Hematopoietic multipotent progenitor cell treated with erythropoietin and hydrocortisone succinate and interleukin-3 and kit ligand, for 15 days (in vitro differentiated cells): Measurements from ENCODE around the gene SLC16A9.
"Not testable (repeated sequence)": the region's sequence is repeated elsewhere in the genome, so short reads cannot be mapped to it uniquely, and the experiment has no call there.

Experiments used
- DNase-seq: peaks from one replicate; pipeline ENCODE4 v3.0.0-alpha.2; 2015; ENCODE audit warnings: low spot score

SLC16A9 gene

GRCh38 chr10:59675812-59676211, 33.8 kb downstream of the SLC16A9 start:
- DNase-seq, result no peak

- no peak for DNase-seq
Observed at GRCh38 chr10:59674215-59674836, 35.3 kb downstream of the SLC16A9 start.

- DNase-seq, result no peak
Observed at GRCh38 chr10:59672150-59672875, 37.3 kb downstream of the SLC16A9 start.

GRCh38 chr10:59670269-59670668, 39.4 kb downstream of the SLC16A9 start:
- no peak for DNase-seq

DNA sequence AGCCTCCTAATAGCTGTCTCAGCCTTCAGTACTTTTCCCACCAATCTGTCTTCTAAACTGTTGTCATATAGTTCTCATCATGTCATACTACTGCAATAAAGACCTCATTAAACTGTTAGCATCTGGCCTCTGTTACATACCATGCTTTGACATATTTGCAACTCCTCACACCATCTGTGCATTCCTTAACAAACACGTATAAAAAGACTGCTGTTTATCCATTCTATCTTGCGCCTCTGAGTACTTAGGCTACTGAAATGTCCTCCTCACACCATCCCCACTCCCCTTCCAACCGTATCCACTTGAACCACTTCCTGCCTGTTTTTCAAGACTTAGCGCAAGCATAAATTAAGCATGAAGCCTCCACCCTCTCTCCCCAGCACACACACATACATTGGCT, 41.6 kb downstream of the SLC16A9 start:
- no peak for DNase-seq

- no peak for DNase-seq
Observed at GRCh38 chr10:59666310-59666709, 43.3 kb downstream of the SLC16A9 start.

DNA sequence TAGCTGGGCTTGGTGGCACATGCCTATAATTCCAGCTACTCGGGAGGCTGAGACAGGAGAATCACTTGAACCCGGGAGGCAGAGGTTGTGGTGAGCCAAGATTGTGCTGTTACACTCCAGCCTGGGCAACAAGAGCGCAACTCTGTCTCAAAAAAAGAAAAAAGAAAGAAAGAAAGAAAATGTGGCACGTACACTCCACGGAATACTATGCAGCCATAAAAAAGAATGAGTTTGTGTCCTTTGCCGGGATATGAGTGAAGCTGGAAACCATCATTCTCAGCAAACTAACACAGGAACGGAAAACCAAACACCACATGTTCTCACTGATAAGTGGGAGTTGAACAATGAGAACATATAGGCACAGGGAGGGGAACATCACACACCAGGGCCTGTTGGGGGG, 46.4 kb downstream of the SLC16A9 start:
- DNase-seq, result not testable (repeated sequence)

DNA sequence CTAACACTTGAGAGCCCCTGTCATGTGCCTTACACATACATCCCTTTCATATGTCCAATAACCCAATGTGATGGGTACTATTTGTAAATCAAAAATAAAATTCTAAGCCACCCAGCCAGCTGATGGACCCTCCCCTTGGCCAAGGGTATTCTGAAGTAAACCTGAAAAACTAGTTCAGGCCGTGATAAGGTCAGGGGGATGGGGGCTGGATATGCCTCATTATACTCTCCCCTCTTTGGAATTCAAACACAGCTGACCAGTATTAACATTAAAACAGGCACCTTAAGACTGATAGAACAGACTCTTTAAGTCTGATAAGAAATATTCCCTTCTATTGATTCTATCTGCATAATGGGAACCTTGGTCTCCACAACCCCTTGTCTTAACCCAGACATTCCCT, 51.9 kb downstream of the SLC16A9 start:
- DNase-seq, result no peak

- no peak for DNase-seq
Observed at GRCh38 chr10:59655309-59655708, 54.3 kb downstream of the SLC16A9 start.

DNA sequence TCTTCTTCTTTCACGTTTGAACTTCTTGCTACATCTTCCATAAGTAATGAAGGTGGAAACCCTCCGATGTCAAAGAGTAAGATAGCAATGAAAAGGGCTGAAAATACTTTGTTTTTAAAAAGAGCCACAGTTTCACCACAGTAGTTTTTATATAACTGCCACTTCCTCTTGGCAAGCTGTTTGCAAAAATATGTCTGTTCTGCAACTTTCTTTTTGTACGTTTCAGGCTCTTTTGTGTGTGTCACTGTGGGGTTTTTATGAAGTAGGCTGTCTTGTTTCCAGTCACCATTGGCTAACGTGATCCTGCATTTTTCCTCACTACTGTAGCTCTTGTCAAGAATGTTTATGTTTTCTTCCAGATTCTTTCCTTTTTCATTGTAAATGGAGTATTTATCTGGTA, 55.6 kb downstream of the SLC16A9 start:
- no peak for DNase-seq

GRCh38 chr10:59651902-59652301, 57.7 kb downstream of the SLC16A9 start:
- no peak for DNase-seq

- DNase-seq, result no peak
Observed at GRCh38 chr10:59649606-59650346, 59.9 kb downstream of the SLC16A9 start.

DNA sequence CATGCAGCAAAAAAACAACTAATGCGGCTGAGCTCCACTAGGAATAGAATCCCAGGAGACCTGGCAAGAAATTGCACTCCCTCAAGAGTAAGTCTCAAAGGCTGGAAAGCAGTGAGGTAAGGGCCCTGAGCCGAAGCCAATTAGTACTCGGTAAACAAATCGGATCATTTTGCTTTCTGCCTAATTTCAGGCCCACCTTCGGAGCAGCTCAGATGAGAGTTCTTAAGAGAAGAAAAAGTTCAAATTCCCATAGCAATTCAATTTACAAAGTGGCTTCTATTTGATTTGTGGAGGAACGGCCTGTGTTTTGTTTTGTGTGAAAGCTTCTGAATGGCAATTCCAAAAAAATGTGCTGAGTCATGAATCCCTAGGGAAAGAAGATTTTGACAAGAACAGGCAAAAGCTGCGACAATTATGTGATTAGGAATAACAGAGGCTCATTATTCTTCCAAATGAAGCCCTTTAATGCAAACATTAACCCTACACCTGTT, 60.9 kb downstream of the SLC16A9 start:
- no peak for DNase-seq

DNA sequence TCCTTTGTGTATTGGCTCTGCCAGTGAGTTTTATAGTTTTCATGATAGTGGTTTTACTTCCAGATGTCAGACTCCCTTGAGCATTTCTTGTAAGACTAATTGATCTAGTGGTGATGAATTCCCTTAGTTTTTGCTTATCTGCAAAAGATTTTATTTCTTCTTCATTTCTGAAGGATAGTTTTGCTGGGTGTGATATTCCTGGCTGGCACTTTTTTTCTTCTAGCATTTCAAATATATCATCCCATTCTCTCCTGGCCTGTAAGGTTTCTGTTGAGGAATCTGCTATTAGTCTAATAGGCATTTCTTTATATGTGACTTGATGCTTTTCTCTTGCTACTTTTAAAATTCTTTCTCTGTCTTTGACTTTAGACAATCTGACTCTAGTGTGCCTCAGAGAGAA, 64.8 kb downstream of the SLC16A9 start:
- DNase-seq, result no peak

GRCh38 chr10:59641688-59642087, 68.0 kb downstream of the SLC16A9 start:
- not testable (repeated sequence) for DNase-seq

- no peak for DNase-seq
Observed at GRCh38 chr10:59635502-59636290, 74.0 kb downstream of the SLC16A9 start.

DNA sequence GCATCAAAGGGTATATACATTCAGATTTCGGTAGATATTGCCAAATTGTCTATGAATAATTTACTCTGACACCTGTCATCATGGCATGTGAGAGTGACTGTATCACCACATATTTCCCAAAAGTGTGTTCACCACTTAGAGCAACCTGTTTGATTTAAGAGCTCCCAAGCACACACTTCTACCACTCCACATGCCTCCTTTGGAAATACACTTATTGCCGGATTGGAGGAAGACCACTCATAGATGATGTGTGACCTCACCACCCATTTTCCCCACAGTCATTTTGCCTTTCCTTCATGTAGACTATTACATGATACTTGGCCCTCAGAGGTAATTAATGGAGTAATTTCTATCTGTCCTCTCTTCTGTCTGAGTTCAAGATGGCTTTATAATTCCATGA, 75.5 kb downstream of the SLC16A9 start:
- DNase-seq, result no peak

- no peak for DNase-seq
Observed at GRCh38 chr10:59633063-59633462, 76.6 kb downstream of the SLC16A9 start.

GRCh38 chr10:59631882-59632807, 77.5 kb downstream of the SLC16A9 start:
- DNase-seq, result no peak

GRCh38 chr10:59631237-59631636, 78.4 kb downstream of the SLC16A9 start:
- no peak for DNase-seq

DNA sequence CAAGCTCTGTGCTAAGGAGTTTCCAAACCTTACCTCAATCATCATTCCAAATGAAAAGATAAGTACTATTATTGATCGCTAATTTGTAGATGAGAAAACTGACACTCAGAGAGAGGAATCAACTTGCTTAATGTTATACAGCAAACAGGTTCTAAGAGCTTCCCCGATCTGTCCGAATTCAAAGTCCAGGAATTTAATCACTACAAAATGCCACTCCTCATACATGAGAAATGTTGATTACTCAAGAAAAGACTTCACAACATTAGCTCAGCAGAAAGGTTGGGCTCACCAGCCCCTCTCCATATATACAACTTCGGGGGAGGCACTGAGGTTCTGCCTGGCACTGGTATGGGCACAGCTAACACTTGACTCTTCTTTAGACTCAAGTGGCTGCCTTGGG, 80.7 kb downstream of the SLC16A9 start:
- no peak for DNase-seq
